ENCODE results near the gene USP27X. TPM values are rescaled to one million over a fixed set of nuclear protein-coding genes. Genes with fewer than 3 reads are reported as not detected.

The USP27X gene
- total and polyA plus RNA-seq, 2 of the 8 experiments (the other 6 are each of a cell fraction or from before 2014, with no cell fraction given): 3.8 to 4.7 TPM

DNA sequence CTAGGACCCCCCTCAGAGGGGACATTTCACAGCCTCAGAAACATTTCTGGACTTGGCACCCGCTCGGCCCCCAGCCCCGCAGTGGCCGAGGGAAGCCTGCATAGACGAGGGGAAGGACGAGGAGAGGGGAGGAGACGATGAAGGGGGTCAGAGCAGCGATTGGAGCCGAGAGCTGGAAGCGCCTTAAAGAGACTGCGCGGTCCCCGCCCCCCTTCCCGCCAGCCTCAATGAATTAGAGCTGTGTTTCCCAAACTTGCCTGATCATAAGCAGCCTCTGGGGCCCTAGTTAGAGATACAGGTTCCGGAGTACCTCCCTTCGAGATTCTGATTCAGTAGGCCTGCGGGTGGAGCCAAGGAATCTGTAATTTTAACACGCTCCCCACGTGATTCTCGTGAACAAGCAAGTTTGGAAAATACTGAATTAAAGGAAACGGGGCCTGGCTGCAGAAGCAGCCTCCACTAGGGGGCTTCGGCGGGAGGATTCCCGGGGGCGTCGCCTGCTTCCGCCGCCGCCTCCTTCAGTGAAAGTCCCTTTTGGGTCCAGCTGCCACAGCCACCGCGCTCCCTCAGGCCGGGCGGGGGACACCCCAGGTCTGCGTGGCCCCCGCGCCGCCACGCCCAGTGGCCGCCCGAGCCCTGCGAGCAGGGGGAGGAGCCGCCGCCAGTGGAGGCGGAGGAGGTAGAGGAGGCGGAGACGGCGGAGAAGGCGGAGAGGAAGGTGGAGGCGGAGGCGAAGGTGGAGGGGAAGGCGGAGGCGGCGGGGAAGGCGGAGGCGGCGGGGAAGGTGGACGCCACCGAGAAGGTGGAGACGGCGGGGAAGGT lies at the start of gene USP27X (continued):
- TF ChIP-seq BACH1 (IDR thresholded peaks at IDR 0.05; ENCODE audit: low read length) (no peak), SIX5 (IDR thresholded peaks at IDR 0.05; ENCODE audit: low read depth, low read length) (no peak), KDM4A (IDR thresholded peaks at IDR 0.05; ENCODE audit: low read depth, low read length, severe bottlenecking) (peak; percentile 23), POLR2A (IDR thresholded peaks at IDR 0.05; ENCODE audit: control extremely low read depth in 1 of 2, low read depth in 2 of 2, low read length in 2 of 2) (peak in 1 of 2 experiments; percentile 34; a peak in 1 of 3 replicates)
- TF ChIP-seq, protein P1, sequence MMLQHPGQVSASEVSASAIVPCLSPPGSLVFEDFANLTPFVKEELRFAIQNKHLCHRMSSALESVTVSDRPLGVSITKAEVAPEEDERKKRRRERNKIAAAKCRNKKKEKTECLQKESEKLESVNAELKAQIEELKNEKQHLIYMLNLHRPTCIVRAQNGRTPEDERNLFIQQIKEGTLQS (IDR thresholded peaks at IDR 0.05; ENCODE audit: insufficient read depth, low read depth, low read length): peak; percentile 43; the same call in 1 of the 2 replicates
